ENCODE measurements around the gene HTRA3. TPM values are rescaled to one million over a fixed set of nuclear protein-coding genes. Genes with fewer than 3 reads are reported as not detected.

The HTRA3 gene
- total and polyA plus RNA-seq, 2 of the 8 experiments (the other 6 are each of a cell fraction or from before 2014, with no cell fraction given) = 3.2 to 5.8 TPM

GRCh38 chr4:8229331-8229975 is 40.1 kb upstream of the HTRA3 start:
- Histone ChIP-seq H3K4me2 (ENCODE audit: insufficient read depth in 1 of 2, low read depth in 2 of 2, low read length in 2 of 2) (no peak overlapping the region), H3K36me3 (ENCODE audit: control insufficient read depth in 2 of 4, insufficient read depth in 4 of 4, low read length in 3 of 4) (no peaks in the 10 kb centered on the region), H4K8ac (ENCODE audit: extremely low read depth, insufficient read depth, low read length) (no peak overlapping the region), H2BK5ac (ENCODE audit: low read depth, low read length) (no peak overlapping the region), H4K20me1 (replicated peaks in 1 of 2; ENCODE audit: control insufficient read depth in 1 of 2, insufficient read depth in 2 of 2, low read length in 2 of 2) (peaks cover 0 to 7% of the 10 kb centered on the region in 2 experiments), H3K27me3 (replicated peaks in 1 of 4; ENCODE audit: control insufficient read depth in 3 of 4, extremely low read depth in 1 of 4, insufficient read depth in 3 of 4, low read length in 3 of 4) (no peaks in the 10 kb centered on the region; a peak in 1 of 7 replicates), H2BK20ac (ENCODE audit: low read length) (no peak overlapping the region), H3K23me2 (ENCODE audit: low read depth, low read length) (peaks cover 10% of the 10 kb centered on the region; the same call in 1 of the 2 replicates), H3K14ac (ENCODE audit: insufficient read length) (no peak overlapping the region), H4K5ac (ENCODE audit: insufficient read length, low read depth, low read length) (no peak overlapping the region), H3K4ac (replicated peaks; ENCODE audit: insufficient read length, low read depth, low read length) (peak overlapping the region; percentile 91), H3K4me3 (ENCODE audit: extremely low read depth in 1 of 4, insufficient read depth in 2 of 4, low read depth in 3 of 4, low read length in 4 of 4) (no peak overlapping the region), H2BK120ac (replicated peaks; ENCODE audit: low read depth, low read length) (no peak overlapping the region), H3K9me3 (ENCODE audit: insufficient read depth in 2 of 2, low read depth in 1 of 2, low read length in 1 of 2) (no peaks in the 10 kb centered on the region; a peak in 1 of 4 replicates), H3K56ac (replicated peaks; ENCODE audit: insufficient read length, low read depth, low read length) (no peak overlapping the region), H2BK15ac (ENCODE audit: low read length) (no peak overlapping the region), H3K23ac (ENCODE audit: insufficient read length) (no peak overlapping the region), H3K79me2 (ENCODE audit: control insufficient read depth in 1 of 2, insufficient read depth in 2 of 2, low read length in 2 of 2) (no peaks in the 10 kb centered on the region), H3K9ac (replicated peaks in 1 of 4; ENCODE audit: extremely low read depth in 1 of 4, low read depth in 3 of 4, low read length in 3 of 4) (no peak overlapping the region), H3K4me1 (replicated peaks in 1 of 4; ENCODE audit: control insufficient read depth in 3 of 4, insufficient read depth in 4 of 4, low read length in 3 of 4) (peaks cover 6 to 17% (median 11%) of the 10 kb centered on the region in 4 experiments), H2AFZ (ENCODE audit: low read length) (no peak overlapping the region), H2BK12ac (ENCODE audit: low read depth, low read length) (no peak overlapping the region), H2AK5ac (ENCODE audit: low read depth, low read length) (no peak overlapping the region), H3K18ac (ENCODE audit: extremely low read depth, low read length) (peak overlapping the region; percentile 32; the same call in 1 of the 2 replicates), H4K91ac (replicated peaks; ENCODE audit: insufficient read length, low read length) (no peak overlapping the region), H3K27ac (ENCODE audit: low read depth, low read length) (no peak overlapping the region), H3K79me1 (ENCODE audit: low read depth, low read length) (no peaks in the 10 kb centered on the region)
- FAIRE-seq = no peak
- no peak for TF ChIP-seq SIX5 (IDR thresholded peaks at IDR 0.05; ENCODE audit: low read depth, low read length)
- WGBS, 2 experiments (ENCODE audit: extremely low coverage in 1 of 2, insufficient coverage in 1 of 2, insufficient read length in 1 of 2, insufficient replicate concordance in 2 of 2, low coverage in 1 of 2, low lambda C conversion rate in 2 of 2, missing lambda C conversion rate in 1 of 2) = 89 to 100% methylated on average over 1 to 12 of the region's 17 CpGs
- POLR2A ChIA-PET (ENCODE audit: partially characterized antibody) = no interaction called here
- no peak for DNase-seq (ENCODE audit: low read depth in 1 of 2, low spot score in 2 of 2)
- CTCF ChIA-PET (ENCODE audit: partially characterized antibody) = interaction anchor here (1.8 to 5.3 kb wide), 4 partner anchors 8 to 178 kb away, joined by 5 to 27 read pairs (median 14); no protein-coding TSS in a partner anchor

All from H1 (cell line).